Ishikawa (cell line): ENCODE measurements around the gene NEGR1.

ENCODE experiments used
- CEBPB ChIP-seq: IDR thresholded peaks from 2 replicates; pipeline ENCODE4 v1.6.1; 2012
- CREB1 ChIP-seq: IDR thresholded peaks from 2 replicates; pipeline ENCODE4 v1.6.1; 2012; ENCODE audit warnings: low read depth
- EGR1 ChIP-seq: IDR thresholded peaks from 2 replicates; pipeline ENCODE4 v1.6.1; 2012
- EP300 ChIP-seq: IDR thresholded peaks from 2 replicates; pipeline ENCODE4 v1.6.1; 2012; ENCODE audit warnings: borderline replicate concordance
- FOXM1 ChIP-seq: IDR thresholded peaks from 2 replicates; pipeline ENCODE4 v1.6.1; 2012; ENCODE audit warnings: low read depth, borderline replicate concordance
- MAX ChIP-seq: IDR thresholded peaks from 2 replicates; pipeline ENCODE4 v1.6.1; 2012
- RAD21 ChIP-seq: IDR thresholded peaks from 2 replicates; pipeline ENCODE4 v1.6.1; 2012; ENCODE audit warnings: low read depth
- REST ChIP-seq: IDR thresholded peaks from 2 replicates; pipeline ENCODE4 v1.6.1; 2012; ENCODE audit warnings: low read depth, mild to moderate bottlenecking
- TAF1 ChIP-seq: IDR thresholded peaks from 2 replicates; pipeline ENCODE4 v1.6.1; 2012; ENCODE audit warnings: low read depth, mild to moderate bottlenecking
- TEAD4 ChIP-seq: IDR thresholded peaks from 2 replicates; pipeline ENCODE4 v1.6.1; 2012
- USF1 ChIP-seq: IDR thresholded peaks from 2 replicates; pipeline ENCODE4 v1.6.1; 2012

GRCh38 chr1:71857862-71858261 lies 424.5 kb downstream of the NEGR1 start:
- TF ChIP-seq MAX, result no peak
- TF ChIP-seq EP300, result no peak
- TF ChIP-seq REST, result no peak
- TF ChIP-seq RAD21, result no peak
- TF ChIP-seq CEBPB, result no peak
- no peak for TF ChIP-seq CREB1
- TF ChIP-seq TEAD4, result no peak
- no peak for TF ChIP-seq USF1
- TF ChIP-seq EGR1, result no peak
- no peak for TF ChIP-seq TAF1
- TF ChIP-seq FOXM1, result no peak
